Activated CD4-positive, alpha-beta T cell treated with anti-CD3 and anti-CD28 coated beads, Interleukin-2, amount 50 U/mL, for 48 hours (primary cell): ENCODE data around the gene P2RY6.

Experiments used
- DNase-seq, 2 experiments: peaks; one replicate each; pipeline ENCODE4 v3.0.0-alpha.2; 2020

Gene P2RY6

DNA sequence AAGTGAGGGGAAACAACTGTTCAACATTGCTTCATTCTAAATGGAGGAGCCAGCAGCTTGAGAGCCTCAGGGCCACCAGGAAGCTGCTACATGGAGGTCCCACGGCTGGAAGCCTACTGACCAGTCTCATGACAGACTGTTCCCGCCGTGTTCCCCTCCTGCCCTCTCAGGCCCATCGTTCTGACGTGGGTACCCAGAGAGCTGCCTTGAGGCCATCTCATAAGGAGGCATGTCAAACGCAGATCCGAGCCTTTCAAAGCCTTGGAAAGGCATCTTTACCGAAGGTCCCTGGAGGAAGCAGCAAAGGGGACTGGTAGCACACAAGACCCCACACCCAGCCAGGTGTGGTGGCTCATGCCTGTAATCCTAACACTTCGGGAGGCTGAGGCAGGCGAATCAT is 27.6 kb downstream of the P2RY6 start:
- no peak for DNase-seq

DNA sequence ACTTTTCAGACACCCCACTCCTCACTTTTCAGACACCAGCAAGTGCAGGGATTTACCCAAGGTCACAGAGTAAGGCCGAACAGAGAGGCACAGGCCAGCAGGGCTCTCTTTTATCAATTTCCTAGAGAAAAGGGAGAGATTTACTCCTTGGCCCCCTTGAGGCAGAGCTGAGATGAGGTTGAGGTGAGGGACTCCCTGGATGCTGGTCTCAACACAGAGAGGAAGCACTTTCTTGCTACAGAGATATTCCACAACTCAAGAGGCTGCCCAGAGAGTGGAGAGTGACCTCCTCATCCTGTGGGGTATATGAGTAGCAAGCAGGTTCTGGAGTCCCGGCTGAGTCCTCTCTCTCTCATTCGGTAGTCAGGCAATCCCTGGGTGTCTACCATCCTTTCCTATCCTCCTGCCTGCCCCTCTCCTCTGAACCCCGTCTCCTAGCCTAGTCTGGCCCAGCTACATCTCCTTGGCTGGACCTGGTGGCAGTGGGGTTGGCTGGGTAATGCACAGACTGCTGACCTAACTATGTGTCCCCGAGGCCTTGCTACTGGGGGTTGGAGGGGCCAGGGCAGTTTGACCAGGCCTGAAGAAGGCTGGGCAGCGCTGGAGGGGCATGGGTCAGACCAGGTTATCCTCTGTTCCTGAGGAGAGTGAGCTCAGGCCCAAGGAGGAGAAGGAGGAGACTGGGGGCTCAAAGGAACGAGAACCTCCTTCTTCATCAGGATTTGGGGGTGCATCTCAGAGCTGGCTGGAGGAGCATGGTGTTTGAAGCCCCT is 34.1 kb downstream of the P2RY6 start:
- no peak for DNase-seq

DNA sequence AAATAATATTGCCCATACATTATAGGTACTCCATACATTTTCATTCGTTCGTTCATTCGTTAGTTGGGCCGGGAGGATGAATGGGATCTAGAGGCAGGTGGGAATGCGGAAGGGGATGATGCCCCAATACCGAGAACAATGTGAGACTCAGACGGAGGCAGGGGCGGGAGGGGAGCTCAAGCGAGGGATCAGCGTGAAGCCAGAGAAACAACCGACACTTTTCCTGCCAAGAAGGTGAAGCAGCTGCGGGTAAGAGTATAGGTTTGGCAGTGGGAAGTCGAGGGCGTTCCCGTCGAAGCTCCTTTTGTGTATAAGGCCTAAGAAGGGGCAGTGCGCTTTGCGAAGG is 34.8 kb downstream of the P2RY6 start:
- DNase-seq = no peak

DNA sequence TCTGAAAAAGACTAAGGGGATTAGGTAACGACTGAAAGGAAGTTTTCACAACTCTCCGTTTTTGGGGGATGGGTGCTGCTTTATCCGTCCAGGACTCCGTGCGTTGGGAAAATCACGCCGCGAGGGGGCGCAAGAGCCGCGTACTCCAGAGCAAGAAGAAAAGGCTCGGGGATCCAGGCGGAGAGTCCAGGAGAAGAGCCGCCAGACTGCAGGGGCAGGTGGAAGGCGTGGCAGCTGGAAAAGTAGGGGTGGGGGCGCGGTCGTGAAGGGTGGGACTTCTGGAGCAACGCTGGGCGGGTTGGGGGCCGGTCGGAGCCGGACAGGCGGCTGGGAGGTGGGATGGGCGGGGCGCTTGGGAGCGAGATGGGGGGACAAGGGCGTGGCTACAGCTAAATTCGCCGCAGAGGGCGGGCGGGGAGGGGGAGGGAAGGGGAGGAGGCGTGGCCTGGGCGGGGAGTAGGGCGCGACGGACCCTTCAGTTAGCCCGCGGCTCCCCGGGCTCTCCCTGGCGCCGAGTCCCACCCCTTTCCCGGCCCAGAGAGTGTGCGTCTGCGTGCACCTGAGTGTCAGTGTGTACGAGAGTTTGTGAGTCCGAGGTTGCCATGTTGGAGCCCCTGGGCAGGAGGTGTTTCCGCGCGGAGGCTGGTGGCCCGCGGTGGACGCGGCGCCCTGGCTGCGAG is 35.3 kb downstream of the P2RY6 start:
- DNase-seq = peak; percentile 96 to 97

DNA sequence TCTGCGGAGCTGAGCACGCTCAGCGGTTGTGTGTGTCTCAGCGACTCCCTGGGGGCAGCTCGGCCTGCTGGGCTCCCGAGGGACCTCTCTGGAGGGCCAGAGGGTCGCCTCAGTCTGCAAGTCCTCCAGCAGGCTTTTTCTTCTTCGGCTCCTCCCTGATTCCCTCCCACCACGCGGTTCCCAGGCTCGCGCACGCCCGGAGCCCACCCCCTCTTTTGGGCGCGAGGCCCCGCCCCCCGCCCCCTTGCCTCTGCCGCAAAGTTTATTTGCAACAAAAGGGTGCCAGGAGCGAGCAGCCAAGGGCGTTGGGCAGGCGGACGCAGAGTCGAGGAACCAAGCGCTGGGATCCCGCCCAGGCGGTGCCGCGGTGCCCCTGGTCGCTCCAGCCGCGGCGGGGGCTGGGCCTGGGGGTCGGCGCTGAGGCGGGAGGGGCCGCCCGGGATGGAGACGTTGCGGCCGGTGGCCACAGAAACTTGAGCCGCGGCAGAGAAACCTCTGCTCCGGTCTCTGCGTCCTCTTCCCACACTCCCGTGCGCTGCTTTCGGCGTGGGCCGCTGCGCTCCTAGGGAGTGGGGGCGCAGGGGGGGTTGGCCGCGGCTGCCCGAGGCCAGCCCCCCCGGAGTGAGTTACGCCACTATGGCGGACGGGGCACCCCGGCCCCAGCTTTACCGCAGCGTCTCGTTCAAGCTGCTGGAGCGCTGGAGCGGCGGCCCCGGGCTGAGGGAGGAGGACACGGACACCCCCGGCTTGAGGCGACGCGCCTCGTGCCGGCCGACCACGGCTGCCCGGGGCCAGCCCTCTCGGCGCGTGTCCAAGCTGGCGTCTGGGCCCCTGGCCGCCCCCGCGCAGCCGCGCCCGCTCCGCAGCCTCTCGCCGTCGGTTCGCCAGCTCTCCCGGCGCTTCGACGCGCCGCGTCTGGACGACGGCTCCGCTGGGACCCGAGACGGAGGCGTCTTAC is 36.1 kb downstream of the P2RY6 start, which contains the start of gene ARHGEF17:
Gene ARHGEF17, plus strand, starts transcription at position 274 of the 958 bp plus-strand sequence. Its CDS starts 363 bp downstream, at position 637.
- peak; percentile 45 to 51 for DNase-seq

DNA sequence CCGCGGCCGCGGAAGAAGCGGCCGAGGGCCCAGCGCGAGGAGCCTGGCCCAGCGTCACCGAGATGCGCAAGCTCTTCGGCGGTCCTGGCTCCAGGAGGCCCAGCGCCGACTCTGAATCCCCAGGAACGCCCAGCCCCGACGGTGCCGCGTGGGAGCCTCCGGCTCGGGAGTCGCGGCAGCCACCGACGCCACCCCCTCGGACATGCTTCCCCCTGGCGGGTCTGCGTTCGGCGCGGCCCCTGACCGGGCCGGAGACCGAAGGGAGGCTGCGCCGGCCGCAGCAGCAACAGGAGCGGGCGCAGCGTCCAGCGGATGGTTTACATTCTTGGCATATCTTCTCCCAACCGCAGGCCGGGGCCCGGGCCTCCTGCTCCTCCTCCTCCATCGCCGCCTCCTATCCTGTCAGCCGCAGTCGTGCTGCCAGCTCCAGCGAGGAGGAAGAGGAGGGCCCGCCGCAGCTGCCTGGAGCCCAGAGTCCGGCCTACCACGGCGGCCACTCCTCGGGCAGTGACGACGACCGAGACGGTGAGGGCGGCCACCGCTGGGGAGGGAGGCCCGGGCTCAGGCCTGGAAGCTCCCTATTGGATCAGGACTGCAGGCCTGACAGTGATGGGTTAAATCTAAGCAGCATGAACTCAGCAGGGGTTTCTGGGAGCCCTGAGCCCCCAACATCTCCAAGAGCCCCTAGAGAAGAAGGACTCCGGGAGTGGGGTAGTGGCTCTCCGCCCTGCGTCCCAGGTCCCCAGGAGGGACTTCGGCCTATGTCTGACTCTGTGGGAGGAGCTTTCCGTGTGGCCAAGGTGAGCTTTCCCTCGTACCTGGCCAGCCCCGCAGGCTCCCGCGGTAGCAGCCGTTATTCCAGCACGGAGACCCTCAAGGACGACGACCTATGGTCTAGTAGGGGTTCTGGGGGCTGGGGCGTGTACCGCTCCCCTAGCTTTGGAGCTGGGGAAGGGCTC is 37.1 kb downstream of the P2RY6 start:
- DNase-seq = peak in 1 of 2 experiments; percentile 14

DNA sequence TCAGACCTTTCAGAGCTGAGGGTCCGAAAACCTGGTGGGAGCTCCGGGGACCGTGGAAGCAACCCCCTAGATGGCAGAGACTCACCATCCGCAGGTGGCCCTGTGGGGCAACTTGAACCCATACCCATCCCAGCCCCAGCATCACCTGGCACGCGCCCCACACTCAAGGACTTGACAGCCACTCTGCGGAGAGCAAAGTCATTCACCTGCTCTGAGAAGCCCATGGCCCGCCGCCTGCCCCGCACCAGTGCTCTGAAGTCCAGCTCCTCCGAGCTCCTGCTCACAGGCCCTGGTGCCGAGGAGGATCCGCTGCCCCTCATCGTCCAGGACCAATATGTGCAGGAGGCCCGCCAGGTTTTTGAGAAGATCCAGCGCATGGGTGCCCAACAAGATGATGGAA is 37.9 kb downstream of the P2RY6 start:
- no peak for DNase-seq

DNA sequence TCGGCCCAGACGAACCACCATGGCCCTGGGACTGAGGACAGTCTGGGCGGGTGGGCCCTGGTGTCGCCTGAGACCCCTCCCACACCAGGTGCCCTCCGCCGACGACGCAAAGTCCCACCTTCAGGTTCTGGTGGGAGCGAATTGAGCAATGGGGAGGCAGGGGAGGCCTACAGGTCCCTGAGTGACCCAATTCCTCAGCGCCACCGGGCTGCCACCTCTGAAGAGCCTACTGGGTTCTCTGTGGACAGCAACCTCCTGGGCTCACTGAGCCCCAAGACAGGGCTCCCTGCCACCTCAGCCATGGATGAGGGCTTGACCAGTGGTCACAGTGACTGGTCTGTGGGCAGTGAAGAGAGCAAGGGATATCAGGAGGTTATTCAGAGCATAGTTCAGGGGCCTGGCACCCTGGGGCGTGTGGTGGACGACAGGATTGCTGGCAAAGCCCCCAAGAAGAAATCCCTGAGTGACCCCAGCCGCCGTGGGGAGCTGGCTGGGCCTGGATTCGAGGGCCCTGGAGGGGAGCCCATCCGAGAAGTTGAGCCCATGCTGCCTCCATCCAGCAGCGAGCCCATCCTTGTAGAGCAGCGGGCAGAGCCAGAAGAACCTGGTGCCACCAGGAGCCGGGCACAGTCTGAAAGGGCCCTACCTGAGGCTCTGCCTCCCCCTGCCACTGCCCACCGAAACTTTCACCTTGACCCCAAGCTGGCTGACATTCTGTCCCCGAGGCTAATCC is 38.7 kb downstream of the P2RY6 start:
- no peak for DNase-seq

DNA sequence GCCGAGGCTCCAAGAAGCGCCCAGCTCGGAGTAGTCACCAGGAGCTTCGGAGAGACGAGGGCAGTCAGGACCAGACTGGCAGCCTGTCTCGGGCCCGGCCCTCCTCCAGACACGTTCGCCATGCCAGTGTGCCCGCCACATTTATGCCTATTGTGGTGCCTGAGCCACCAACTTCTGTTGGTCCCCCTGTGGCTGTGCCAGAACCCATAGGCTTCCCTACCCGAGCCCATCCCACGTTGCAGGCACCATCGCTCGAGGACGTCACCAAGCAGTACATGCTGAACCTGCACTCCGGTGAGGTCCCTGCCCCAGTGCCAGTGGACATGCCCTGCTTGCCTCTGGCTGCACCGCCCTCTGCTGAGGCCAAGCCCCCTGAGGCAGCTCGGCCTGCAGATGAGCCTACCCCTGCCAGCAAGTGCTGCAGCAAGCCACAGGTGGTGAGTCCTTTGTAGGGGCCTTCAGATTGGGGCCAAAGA is 39.3 kb downstream of the P2RY6 start:
- no peak for DNase-seq

DNA sequence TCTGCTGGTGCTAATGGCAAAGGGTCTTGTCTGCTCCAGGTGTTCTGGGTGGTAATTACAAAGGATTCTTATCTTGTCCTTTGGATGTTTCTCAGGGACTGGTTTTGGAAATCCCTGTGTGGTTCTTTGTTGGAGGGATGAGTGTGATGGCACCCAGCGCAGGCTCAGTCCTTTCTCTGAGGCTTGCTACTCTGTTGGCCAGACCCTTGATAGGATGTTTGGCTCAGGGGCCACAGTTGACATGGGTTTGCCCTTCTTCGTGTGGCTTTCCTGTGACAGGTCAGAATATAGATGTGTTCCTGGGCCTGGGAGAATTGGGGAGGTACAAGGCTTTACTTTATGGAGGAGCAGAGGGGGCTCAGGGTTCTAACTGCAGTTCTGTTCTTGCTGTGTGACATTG is 39.9 kb downstream of the P2RY6 start:
- no peak for DNase-seq

DNA sequence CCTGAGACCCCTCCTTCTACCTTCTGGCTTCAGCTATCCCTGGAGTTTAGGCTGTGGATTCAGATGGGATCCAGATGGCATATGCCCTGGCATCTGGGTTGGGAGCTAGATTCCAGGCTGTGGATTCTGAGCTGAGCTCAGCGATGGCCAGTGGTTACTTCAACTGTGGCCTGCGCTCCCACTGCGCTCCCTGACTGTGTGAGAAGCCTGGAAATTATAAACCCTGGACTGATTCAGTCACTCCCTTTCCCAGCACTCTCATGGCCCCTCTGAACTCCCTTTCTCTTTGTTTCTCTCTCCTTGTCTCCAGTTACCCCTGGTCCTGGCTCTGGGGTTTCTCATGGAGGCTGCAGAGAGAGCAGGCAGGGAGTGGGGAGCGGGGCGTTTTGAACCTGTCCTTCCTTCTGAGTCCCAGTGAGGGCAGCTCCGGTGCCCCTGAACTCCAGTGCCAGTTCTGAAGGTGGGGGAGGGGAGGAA is 40.8 kb downstream of the P2RY6 start:
- no peak for DNase-seq

DNA sequence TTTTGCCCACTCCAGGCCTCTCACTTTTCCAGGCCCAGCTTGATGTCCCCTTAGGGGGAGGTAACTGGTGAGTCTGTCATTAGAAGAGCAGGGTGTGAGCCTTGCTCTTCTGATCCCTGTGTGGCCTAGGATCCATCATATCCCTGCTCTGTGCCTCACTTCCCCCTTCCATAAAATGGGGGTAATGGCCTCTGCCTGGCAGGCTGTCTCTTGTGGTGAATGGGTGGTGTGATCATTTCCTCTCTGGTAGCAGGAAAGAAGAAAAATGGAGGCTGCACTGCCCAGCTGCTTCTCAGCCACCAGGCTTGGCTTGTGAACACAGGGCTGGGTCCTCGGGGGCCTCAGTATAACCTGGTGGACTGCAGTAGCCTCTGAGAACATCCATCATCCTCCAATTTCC is 41.5 kb downstream of the P2RY6 start:
- no peak for DNase-seq

DNA sequence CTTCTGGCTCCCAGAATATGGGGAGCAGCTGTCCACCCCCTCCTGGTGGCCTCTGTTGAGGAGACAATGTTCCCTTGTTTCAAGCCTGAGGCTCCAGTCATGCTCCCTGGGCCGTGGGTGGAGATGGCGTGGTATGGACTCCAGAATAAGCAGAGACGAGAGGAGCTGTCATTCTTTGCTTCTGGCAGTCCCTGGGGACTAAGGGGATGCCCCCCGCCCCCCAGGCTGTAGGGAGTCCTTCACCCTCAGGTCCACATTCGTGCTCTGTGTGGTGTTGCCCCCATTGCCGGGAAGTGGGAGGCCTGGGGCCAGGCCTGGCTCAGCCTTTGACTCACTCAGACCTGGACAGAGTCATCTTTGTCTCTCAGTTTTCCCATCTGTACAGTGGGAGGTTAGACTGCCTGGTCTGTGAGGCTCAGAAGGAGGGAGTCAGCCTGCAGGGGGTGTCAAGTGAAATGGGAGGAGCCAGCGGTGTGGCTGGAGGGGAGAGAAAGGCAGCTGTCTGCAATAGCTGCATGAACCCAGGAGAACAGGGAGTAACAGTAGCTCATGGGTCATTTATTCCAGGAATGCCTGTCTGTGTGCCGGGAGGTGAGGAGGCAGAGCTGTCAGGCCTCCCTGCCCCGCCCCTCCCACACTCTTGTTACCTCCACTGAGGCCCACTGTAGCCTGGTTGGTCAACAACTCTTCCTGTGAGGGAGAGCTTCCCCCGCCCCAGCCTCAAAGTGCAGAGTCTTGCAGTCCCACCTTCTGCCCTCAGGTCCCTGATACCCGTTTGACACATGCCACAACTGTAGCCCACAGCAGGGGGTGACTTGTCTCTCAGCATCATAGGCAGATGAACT is 42.2 kb downstream of the P2RY6 start:
- no peak for DNase-seq

DNA sequence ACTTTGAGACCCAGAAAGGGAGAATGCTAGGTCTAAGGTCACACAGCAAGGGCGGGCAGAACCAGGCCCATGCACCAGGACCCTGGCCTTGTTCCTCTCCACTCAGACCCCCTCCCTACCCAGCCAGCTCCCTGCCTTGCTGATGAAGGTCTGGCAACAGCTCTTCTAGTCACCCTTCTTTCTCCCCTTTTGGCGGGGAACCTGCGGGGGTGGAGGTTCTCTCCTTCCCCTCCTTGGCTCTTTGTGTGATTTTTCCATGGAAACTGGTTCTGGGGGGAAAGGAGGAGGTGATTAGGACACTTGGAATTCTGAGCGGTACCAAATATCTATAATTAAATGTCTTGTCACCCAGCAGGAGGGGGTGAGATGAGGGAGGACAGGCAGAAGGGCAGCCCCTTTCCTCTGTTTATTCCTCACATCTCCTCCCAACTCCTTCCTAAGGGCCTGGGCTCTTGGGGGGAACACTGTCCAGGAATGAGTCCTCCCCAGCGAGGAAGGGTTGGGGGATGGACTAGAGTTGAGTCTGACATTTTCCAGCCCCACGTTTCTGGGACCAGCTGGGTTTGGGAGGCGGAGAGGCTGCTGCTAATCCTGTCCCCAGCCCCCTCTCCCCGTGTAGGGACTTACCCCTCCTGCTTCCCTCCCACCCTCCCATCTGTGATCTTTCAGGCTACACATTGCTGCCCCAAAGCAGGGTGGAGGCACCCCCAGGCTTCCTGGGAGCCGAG is 43.3 kb downstream of the P2RY6 start:
- no peak for DNase-seq

DNA sequence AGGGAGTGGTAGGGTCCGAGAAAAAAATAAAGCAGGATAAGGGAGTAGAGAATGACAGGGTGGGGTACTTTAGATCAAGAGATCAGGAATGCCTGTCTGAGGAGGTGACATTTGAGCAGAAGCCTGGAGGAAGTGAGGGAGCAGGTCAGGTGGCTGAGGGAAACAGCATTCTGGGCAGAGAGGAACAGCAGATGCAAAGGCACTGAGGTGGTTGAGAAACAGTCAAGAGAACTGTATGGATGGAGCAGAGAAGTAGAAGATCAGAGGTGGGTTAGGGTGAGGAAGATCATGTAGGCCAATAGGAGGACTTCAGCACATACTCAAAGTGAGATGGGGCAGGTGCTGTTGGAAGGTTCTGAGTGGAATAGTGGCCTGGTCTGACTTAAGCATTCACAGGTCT is 44.3 kb downstream of the P2RY6 start:
- no peak for DNase-seq

DNA sequence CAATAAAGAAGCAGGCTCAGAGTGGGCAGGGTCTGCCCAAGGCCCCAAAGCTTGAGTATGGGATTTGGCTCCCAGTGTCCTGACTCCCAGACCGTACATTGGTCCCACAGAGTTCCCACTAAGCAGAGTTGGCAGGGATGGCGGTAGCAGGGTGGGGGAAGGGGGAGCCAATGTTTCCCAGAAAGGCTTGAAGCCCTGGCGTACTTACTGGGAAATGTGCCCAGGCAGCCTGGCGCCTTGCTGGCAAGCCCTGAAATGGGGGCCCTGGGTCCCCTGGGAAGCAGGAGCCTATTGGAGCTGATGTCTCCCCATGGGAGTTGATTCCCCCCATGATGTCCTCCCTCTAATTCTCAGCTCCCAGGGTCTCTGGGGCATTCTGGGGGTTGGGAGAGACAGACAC is 45.2 kb downstream of the P2RY6 start:
- DNase-seq = no peak

DNA sequence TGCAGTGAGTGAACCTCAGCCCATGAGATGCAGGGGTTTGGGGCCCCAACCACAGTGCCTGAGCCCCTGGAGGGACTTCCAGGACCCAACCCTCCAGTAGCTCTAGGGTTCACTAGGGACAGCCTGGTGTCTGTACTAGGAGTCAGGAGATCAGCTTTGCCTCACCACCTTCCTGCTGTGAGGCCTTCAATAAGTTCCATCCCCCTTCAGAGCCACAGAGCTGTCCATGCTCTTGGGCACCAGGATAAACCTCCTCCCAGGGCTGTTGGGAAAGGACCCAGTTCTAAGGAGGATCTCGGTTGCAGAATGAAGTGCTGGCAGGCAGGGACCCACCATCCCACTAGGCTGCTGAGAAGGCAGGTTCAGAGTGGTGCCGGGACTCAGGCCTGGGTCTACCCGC is 45.7 kb downstream of the P2RY6 start:
- no peak for DNase-seq

DNA sequence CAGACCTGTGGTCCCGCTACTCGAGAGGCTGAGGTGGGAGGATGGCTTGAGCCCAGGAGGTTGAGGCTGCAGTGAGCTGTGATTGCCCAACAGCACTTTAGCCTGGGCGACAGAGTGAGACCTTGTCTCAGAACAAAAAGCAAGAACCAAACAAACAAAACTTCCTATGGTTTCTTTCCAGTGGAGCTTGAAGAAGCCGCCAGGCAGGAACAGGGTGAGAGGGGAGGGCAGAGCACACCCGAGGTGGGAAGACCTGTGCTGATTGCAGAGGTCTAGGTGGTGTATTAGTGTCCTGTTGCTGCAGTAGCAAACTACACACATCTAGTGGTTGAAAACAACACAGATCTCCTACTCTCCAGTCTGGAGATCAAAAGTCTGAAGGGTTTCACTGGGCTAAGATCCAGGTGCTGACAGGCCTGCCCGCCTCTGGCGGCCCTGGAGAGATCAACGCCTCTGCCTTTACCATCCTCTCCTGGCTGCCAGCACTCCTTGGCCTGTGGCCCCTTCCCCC is 46.4 kb downstream of the P2RY6 start:
- no peak for DNase-seq
